ENCODE data around the gene NPC1L1.
A peak's percentile ranks its signal among the peaks of the same experiment; 100 is the strongest.

The NPC1L1 gene

DNA sequence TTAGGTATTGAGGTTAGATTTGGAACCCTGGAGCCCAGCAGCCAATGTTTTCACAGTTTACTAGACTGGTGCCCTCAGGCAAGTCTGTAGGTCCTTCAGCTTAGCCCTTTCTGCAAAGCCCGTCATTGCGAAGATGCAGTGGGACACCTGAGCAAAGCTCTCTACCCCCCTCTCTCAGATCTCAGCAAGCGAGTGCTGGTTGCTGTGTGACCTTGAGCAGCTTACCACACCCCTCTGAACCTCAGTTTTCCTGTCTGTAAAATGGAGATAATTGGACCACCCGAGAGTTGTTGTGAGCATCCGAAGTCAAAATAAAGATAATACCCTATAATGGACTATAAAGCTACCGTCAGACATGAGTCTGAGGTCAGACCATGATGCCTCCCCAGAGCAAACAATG is 3.7 kb downstream of the NPC1L1 start:
- no peak for DNase-seq

DNA sequence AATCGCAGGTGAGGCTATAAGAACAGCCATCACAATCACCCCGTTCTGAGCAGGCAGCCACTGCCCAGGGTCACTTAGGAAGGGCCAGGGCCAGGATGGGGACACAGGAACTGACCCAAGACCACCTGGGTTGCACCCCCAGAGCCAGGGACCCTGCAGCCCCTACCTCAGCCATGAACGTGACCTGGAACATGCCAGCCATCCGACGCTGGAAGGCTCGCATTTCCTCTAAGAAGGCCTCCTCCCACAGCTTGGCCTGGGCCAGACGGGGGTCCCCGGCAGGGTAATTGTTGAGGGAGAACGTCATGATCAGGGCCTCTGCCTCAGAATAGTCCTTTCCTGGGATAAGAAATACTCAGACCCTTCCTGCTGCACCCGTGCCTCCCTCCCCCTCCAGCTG is 5.0 kb downstream of the NPC1L1 start:
- no peak for DNase-seq

DNA sequence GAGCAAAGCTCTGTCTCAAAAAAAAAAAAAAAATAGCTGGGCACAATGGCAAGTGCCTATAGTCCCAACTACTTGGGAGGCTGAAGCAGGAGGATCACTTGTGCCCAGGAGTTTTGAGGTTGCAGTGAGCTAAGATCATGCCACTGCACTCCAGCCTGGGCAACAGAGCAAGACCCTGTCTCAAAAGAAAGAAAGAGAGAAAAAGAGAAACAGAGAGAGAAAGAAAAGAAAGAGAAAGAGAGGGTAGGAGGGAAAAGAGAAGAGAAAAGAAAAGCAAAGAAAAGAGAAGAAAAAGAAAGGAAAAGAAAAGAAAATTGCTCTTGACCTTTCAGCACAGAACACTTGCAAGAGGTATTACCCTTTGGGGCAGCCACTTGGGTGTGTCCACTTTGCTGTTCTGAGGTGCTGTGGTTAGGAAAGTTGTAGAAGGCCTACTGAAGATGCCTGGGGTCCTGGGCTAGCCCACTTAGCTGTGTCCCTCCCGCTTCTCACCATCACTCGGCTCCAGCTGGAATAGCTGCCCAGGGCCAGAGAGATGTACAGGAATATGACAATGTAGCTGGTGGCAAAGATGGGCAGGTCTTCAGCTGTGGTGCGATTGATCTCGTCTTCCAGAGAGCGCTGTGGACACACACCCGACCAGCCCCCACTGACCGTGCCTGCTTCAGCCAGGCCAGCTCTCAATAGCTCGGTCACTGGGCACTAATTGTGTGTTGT is 5.6 kb downstream of the NPC1L1 start:
- no peak for DNase-seq

DNA sequence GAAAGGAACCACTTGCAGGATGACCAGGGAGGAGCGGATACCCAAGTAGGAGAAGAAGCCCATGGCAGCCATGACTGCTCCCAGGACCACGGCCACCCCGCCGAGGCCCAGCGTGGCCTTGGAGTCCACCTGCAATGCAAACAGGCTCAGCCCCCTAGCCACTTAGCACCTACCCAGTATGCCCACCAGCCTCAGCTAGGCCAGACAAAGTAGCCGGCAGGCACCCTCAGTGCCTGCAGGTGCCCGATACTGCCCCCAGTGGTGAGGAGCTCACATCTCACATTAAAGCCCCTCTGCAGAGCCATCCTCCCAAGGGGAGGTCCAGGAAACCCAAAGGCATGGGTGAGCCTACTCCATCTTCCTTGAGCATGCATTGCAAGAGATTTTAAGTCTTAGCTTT is 6.6 kb downstream of the NPC1L1 start:
- DNase-seq = peak; percentile 43

DNA sequence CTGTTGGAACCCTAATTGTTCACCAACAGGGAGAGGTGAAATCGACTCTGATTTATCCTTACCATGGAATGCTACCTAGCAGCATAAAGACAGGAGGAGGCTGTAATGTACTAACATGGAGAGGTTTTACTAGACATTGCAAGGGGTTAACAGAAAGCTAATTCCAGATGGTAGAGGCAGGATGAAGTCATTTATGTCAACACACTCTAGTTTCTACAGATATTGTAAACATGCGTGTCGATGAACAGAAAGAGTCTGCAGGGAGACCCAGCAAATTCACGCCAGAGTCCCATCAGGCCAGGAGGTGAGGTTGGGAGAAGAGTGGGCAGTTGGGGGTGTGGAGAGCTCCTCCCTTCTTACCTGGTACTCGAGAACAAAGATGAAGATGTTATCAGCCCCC is 7.0 kb downstream of the NPC1L1 start:
- no peak for DNase-seq

DNA sequence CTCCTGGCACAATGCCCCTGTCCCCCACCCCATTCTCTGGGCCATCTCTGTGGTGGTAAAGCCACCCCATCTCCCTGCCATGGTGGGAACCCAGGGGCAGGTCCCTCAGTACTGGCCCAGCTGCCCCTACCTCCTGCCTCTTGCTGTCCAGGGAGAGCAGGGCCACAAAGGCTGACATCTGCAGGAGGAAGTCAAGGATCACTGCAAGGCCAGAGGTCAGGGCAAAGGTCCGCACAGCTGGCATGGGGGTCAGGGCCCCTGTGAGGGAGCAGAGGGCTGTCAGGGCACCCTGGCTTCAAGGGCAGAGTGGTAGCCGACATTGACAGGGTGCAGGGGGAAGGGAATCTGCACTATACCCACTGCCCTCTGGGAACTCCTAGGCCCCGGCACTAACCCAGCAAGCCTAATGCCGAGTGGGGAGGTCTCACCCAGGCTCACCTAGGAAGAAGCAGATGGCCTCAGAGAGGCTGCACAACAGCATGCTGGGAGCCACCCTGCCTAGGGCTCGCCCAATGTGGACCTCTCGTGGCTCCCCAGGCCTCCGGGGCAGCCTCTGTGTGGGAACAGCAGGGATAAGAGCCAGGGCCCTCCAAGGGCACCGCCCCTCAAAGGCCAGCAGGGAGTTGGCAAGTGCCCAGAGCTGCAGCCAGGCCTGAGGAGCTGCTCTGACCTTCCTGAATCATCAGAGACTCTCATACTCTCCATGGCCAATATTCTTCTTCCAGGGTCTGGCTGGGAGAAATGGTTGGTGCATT is 7.7 kb downstream of the NPC1L1 start:
- no peak for DNase-seq

DNA sequence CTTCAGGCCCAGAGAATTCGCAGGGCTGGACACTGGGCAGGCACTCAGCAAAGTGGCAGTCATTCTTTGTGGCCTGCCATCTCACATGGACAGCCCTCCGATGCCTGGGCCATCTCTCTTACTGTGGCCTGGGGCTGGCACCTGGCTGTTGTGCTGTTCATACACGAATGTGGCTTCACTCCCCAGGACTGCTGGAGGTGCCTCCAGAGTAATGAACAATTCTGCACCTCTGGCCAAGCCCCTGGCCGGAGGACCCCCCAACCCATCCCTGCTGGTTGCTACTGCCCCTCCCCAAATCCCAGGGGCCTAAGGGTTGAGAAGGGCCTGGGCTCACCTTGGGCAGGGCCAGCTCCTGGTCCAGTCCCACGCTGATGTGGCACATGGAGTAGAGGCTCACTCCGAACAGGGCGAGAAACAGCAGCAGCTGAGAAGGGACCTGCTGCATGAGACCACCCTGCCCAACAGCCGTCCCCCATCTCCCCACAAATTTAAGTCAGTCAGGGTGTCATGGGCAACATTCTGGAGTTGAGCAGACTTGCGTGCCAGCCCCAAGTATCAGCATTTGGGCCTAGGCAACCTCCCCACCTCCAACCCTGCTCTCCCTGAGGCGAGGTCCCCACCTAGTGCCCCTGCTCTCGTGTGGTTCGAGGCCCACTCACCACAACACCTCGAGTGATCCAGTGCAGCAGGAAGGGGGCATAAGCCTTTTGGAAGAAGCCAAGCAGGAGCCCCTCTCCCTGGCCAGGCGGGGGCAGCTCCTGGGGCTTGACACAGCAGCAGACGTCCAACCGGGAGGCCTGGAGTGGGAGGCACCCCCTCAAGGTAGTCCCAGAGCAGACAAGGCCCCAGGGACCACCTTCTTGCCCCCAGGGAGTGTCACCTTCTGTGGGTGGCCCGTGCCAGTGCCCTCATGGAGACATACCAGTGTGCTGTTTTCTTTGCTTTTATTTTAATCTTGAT is 9.4 kb downstream of the NPC1L1 start:
- DNase-seq = no peak

DNA sequence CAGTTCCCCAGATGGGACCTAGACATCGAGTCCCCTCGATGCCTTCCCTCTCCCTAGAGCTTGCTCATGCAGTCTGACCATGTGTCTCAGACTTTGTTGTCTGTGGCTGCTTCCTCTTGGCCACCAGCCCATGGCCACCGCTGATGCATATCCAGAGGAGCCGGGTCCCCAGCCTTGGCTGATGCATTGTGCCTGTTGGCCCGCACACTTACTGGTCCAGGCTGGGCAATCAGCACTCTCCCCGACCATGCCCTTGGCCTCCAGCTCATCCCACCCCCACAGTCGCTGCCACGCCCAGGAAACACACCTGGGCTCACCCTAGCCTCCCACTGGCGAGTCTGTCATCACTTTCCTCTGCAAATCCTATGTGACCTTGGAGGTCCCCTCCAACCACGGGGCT is 10.1 kb downstream of the NPC1L1 start:
- DNase-seq = no peak

DNA sequence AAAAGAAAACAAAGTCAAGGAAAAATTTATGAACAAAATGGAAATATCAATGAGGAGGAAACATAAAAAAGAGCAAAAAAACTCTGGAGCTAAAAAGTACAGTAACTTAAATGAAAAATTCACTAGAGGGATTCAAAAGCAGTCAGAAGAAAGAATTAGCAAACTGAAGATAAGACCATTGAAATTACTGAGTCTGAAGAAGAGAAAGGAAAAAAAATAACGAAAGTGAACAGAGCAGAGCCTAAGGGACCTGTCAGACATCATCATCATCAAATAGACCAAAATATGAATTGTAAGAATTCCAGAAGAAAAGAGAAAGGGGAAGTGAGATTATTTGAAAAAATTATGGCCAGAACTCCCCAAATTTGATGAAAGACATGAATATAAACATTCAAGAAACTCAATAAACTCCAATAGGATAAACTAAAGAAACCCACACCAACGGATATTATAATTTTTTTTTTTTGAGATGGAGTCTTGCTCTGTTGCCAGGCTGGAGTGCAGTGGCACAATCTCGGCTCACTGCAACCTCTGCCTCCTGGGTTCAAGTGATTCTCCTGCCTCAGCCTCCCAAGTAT is 16.2 kb downstream of the NPC1L1 start:
- DNase-seq = no peak

DNA sequence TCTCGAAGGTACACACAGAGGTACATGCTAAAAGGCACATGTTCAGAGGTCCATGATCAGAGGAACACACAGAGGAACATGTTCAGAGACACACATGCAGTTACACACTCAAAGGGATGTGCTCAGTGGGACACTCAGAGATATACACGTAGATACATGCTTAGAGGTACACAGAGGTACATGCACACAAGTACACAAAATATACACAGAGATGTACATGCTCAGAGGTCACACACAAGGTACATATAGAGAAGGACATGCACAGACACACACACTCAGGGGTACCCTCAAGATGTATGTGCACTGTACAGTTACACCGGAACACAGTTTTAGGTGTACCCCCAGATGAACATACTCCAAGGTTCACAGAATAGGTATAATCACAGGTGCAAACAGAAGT is 18.8 kb downstream of the NPC1L1 start:
- no peak for DNase-seq

DNA sequence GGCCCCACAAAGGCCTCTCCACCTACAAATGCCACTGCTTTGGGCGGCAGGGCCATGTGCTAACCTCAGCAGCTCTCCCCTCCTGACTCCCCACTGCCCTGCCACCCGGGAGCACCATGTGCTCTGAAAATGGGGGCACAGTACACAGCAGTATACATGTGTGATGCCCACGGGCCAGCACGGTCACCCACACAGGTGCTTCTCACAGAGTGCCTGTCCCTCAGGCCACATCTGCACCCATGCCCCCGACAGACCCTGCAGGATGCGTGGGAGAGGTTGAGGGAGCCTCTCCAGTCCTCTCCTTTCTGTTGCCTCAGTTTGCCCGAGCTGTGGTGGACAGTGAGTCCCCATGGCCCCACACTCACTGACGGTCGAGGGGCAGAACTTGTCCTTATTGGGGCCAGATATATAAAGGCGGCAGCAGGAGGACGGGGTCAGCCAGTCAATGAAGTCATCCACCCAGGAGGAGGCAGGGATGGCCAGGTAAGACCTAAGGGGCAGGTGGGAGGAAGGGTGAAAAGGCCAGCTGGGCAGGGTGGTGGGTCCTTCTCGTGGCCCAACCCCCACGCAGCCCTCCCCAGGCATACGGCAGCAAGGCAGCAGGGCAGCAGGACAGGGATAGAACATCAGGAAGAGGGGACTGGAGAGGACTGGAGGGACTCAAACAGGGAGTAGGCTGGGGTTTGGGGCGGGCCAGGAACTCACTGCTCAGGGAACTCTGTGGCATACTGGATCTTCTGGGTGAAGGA is 19.6 kb downstream of the NPC1L1 start:
- DNase-seq = no peak

DNA sequence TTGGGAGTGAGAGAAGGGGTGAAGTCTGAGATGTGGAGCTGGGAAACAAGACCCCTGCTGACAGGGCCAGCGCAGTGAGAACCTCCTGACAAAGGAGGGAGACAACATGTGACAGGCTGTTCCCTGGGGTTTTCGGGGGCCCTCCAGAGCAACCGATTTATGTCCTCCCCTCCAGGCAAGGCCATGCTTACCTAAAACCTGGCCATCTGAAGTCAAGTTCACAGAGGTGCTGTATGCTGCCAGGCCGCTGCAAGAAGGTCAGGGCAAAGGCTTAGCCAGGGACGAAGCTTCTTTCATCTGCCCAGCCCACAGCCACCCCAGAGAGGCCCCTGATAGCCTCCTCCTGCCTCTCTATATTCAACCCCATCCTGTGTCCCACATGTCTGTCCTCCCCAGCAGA is 20.6 kb downstream of the NPC1L1 start:
- DNase-seq = no peak

DNA sequence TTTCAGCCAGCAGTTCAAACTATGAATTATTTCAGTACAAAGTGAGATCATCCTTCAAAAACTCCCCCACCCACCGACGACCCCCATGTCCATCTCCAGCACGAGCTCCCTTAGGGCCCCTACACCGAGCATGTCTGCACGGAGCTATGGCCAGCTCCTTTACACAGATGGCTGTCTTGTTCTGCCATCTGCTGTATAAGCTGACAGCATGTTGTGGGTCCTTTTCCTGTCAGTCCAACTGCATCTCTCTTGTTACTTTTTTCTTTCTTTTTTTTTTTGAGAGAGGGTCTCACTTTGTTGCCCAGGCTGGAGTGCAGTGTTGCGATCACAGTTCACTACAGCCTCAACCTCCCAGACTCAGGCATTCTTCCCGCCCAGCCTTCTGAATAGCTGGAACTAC is 21.6 kb downstream of the NPC1L1 start:
- DNase-seq = no peak

DNA sequence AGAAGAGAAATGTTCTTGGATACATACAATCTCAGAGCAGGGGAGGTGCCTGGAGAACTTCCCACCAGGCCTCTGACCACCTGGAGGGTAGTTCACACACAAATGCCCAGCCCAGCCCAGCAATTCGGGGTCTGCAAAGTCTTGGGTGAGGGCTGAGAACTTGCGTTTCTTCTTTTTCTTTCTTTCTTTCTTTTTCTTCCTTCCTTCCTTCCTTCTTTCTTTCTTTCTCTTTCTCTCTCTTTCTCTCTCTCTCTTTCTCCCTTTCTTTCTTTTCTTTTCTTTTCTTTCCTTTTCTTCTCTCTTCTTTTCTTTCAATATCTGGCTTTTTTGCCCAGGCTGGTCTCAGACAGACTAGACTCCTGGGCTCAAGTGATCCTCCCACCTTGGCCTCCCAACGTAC is 22.4 kb downstream of the NPC1L1 start:
- no peak for DNase-seq

DNA sequence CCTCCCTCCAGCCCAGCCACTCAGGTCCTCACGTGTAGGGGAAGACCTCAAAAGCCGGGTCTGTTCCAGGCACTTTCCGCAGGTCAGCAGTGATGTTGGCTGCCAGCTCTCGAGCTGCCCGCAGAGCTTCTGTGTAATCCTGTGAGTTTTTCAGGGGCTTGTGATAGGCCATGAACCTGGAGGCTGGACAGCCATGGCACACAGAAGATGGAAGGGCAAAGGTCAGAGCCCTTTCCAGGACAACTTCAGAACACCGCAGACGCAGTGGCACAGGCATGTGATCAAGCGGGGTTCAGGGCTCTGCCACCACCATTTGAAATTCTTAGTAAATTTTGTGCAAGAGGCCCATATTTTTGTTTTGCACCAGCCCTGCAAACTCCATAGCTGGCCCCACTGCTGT is 24.0 kb downstream of the NPC1L1 start:
- DNase-seq = no peak

DNA sequence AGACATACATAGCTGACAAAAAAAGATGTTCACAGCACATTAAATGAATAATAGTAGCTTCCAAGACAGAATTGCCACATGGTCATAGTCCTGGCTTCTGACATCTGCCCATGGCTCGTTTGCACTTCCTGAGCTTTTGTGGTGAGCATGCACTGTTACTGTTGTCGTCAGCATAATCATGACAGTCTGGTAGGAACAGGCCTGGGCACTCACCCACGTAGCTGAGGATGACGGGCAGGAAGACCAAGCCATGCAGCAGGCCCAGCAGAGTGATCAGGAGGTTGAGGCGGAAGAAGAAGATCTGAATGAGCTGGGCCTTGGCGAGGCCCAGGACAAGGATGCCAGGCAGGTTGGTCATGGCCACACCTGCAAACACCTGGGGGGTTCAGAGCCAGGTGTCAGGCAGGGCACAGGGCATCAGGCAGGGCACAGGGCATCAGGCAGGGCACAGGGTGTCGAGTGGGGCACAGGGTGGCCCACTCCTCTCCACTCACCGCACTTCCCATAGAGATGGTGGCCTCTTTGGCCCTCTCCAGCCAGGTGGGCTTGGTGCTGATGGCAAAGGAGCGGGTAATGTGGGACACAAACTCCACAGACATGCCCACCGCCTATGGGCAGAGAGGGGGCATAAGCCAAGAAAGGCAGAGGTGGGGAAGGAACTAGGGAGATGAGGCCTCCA is 25.4 kb downstream of the NPC1L1 start:
- DNase-seq = no peak

DNA sequence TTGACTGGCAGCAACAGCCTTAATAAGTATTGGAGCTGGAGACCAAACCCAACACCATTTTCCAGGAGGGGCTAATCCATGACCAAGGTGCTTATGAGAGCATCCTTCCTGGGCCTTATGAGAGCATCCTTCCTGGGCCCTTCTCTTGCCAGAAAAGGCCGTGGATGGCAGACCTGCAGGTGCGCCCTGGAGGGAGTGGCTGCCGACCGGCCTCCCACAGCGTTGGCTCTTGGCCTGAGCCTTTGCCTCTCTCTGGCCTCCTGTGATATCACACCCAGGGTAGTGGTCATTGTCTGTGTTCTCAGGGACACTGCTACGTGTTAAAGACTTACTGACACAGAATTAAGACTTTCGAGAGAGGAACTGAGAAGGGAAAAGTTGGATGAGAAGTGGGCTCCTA is 28.4 kb downstream of the NPC1L1 start:
- DNase-seq = no peak

DNA sequence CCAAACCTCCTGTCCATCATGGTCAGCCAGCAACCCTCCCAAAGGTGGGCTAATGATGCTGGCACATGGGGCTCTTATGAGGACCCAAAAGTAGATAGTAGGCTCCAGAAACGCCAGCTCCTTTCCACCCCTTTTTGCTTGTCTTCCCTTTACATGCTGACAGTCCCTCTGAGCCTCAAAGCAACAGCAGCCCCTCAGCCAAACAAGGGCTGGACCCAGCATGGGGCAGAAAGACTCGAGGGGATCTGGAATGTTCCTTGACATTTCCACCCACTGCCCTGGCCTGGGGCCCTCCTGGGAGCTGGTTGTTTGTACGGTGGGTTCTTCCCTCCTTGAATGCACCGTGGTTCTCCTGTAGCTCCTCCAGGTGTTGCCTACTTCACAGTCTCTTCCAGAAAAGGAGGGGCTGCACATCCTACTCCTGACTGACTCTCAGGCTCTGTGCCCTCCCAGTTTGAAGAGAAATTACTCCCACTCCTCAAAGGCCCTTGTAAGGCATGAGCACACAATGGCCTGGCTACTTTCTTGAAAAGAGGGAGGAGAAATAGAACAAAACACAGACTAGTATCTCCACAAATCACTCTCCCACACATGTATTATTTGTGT is 29.2 kb downstream of the NPC1L1 start:
- DNase-seq = no peak

DNA sequence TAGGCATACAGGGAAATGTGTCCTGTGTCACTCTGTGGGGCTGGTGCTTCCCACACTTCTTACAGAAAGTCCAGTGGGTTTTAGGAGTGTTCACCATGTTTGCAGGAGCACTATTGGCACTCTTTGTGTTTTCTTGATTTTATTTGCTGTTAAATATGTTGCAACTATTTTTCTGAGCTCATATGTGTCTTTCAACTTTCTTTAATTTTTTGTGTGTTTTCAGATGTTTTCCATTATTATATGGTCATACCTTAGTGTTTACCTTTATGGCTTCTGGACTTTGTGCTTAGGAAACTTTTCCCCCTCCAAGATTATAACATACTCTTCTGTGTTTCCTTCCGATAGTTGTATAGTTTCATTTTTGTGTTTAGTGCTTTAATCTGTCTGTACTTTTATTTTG is 29.9 kb downstream of the NPC1L1 start:
- DNase-seq = no peak

DNA sequence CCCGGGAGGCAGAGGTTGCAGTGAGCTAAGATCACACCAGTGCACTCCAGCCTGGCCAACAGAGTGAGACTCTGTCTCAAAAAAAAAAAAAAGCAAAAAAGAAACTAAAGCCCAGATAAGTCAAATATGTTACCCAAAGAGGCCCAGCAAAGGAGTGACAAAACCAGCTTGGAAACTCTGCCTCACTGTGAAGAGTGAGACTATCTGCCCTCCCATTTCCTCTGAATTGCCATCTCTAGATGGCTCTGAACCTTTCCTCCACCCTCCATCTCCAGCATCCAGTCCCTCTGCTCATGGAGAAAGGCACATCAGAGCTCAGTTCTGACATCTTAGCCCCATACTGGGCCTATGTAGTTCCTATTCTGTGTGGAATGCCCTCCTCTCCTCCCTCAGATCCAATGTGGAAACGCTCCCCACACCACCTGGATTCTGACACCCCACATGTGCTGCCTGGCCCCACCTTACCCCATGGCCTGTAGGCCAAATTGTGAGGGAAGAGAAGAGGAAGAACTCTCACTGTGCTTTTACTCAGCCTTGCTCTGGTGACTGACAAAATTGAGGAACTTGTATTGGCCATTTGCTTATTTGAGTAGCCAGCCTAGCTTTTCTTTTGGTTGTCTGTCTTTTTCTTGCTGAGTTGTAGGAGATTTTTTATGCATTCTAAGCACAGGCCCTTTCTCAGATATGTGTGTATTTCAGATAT is 32.7 kb downstream of the NPC1L1 start:
- no peak for DNase-seq

All from activated naive CD4-positive, alpha-beta T cell treated with anti-CD3 and anti-CD28 coated beads, Interleukin-2, amount 50 U/mL, for 16 hours (primary cell).